Esophagus muscularis mucosa (tissue), 4 donors: ENCODE data around the gene CDC42SE2. TPM values are rescaled to one million over a fixed set of nuclear protein-coding genes. Genes with fewer than 3 reads are reported as not detected.

Experiments
- DNase-seq: peaks from one replicate; pipeline ENCODE4 v3.0.0-alpha.2; 2017; ENCODE audit errors: extremely low spot score
- H3K27ac ChIP-seq, 4 donors: fragments of 200-600 bp; sonication (generic); replicated peaks in 1 of 4; 1 replicate in 3 of 4; 2 replicates in 1 of 4; pipeline ENCODE4 v1.5.1; 2016 to 2019; ENCODE audit warnings: mild to moderate bottlenecking in 1 of 4
- H3K27me3 ChIP-seq, 4 donors: fragments of 200-600 bp; sonication (generic); one replicate each; pipeline versions ENCODE4 v1.5.1 to v1.6.0; 2016 to 2019
- H3K36me3 ChIP-seq, 4 donors: fragments of 200-600 bp; sonication (generic); one replicate each; pipeline ENCODE4 v1.5.1; 2016 to 2019
- H3K4me1 ChIP-seq, 4 donors: fragments of 200-600 bp; sonication (generic); one replicate each; pipeline ENCODE4 v1.5.1; 2016 to 2019
- H3K4me3 ChIP-seq, 4 donors: fragments of 200-600 bp; sonication (generic); 1 replicate in 2 of 4; 2 replicates in 2 of 4; pipeline ENCODE4 v1.5.1; 2016 to 2019; ENCODE audit warnings: mild to moderate bottlenecking in 4 of 4, moderate library complexity in 1 of 4
- H3K9me3 ChIP-seq, 4 donors: fragments of 200-600 bp; sonication (generic); 1 replicate in 3 of 4; 2 replicates in 1 of 4; pipeline ENCODE4 v1.5.1; 2016 to 2019
- EP300 ChIP-seq: sonication (generic); formaldehyde crosslinking; IDR thresholded peaks from one replicate; pipeline ENCODE4 v1.6.1; 2017; ENCODE audit warnings: antibody characterized with exemption
- POLR2A ChIP-seq: fragments of 450-650 bp; IDR thresholded peaks from one replicate; pipeline ENCODE4 v1.6.1; 2017; ENCODE audit warnings: antibody characterized with exemption, moderate library complexity, mild to moderate bottlenecking, low read depth
- POLR2AphosphoS5 ChIP-seq, 2 donors: sonication (generic); formaldehyde crosslinking; IDR thresholded peaks; one replicate each; pipeline ENCODE4 v1.6.1; 2017; ENCODE audit warnings: antibody characterized with exemption in 2 of 2
- WGBS: methylation state at CpG from one replicate; pipeline ENCODE4 v1.1.5; 2018; 5-methylcytosine and 5-hydroxymethylcytosine counted together
- intact Hi-C: fragments of 100-400 bp; cut with DNase I; formaldehyde crosslinking; loops from one replicate; pipeline ENCODE4 v1.15.1; 2023
- total RNA-seq, 4 donors: library from RNA; depleted of rRNA; stranded (reverse); fragments of >200 nt; gene quantifications; one replicate each; pipeline versions ENCODE4 v1.1.0 to v1.2.1, GENCODE V29; 2016
- TF ChIP-seq, protein P1 (sequence below), 3 experiments: fragments of 200-600 bp in 2 of 3; fragments of 450-650 bp in 1 of 3; sonication (generic) in 2 of 3; IDR thresholded peaks; one replicate each; pipeline ENCODE4 v1.5.1; 2017 to 2019; ENCODE audit warnings: antibody characterized with exemption in 3 of 3, mild to moderate bottlenecking in 2 of 3, moderate library complexity in 1 of 3

CDC42SE2 gene
- total RNA-seq, 4 donors from 2014 or later, result 23.1 to 28.0 (median 25.4) TPM

- H3K4me1 ChIP-seq, result peaks cover 5 to 17% (median 11%) of the 10 kb centered on the region in 4 donors
- H3K27ac ChIP-seq, result no peak overlapping the region
- H3K36me3 ChIP-seq, result peaks cover 0 to 15% (median 7%) of the 10 kb centered on the region in 4 donors
- 91% methylated on average over 1 of the region's 1 CpG for WGBS
- no peaks in the 10 kb centered on the region for H3K27me3 ChIP-seq
- DNase-seq, result no peak
- no peaks in the 10 kb centered on the region for H3K9me3 ChIP-seq
- no peak for TF ChIP-seq EP300
- no peak for TF ChIP-seq POLR2A
- TF ChIP-seq, protein P1, sequence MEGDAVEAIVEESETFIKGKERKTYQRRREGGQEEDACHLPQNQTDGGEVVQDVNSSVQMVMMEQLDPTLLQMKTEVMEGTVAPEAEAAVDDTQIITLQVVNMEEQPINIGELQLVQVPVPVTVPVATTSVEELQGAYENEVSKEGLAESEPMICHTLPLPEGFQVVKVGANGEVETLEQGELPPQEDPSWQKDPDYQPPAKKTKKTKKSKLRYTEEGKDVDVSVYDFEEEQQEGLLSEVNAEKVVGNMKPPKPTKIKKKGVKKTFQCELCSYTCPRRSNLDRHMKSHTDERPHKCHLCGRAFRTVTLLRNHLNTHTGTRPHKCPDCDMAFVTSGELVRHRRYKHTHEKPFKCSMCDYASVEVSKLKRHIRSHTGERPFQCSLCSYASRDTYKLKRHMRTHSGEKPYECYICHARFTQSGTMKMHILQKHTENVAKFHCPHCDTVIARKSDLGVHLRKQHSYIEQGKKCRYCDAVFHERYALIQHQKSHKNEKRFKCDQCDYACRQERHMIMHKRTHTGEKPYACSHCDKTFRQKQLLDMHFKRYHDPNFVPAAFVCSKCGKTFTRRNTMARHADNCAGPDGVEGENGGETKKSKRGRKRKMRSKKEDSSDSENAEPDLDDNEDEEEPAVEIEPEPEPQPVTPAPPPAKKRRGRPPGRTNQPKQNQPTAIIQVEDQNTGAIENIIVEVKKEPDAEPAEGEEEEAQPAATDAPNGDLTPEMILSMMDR (IDR thresholded peaks at IDR 0.05), result no peak
- no peak for TF ChIP-seq POLR2AphosphoS5 (IDR thresholded peaks at IDR 0.05)
- intact Hi-C loops, result no loop called here
- no peak overlapping the region for H3K4me3 ChIP-seq
Observed at GRCh38 chr5:131356619-131357018, 92.8 kb downstream of the CDC42SE2 start.

DNA sequence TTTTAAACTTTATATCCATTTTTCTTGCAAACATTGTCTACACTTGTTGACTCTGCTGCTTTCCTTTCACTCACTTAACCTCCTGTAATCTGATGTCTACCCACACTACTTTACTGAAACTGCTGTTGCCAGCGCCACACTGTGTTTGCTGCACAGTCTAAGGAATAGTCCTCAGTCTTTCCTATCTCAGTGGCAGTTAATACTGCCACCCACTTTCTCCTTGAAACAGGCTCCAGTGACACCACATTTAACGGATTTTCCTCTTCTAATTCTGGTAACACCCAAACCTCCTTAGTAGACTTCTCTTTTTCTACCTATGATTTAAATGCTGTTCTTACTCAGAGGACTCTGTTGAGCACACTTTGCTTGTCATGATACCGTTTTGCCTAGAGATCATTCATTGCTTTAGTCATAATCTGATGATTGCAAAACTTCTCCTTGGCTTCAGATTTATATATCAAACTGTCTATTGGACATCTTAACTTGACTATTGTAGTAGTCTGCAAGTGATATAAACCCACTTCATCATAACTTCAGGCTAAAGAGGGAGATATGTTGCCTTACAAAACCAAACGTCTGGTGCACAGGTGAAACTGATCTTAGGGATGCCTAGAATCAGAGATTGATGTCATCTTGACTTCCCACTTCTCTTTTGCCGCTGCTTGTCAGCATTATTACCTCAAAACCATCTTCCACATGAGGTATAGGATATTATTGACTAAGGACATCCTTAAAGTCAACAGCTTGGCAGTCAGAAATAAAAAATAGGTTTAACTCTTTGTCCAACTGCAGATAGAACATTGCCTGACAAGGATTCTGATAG, 94.1 kb downstream of the CDC42SE2 start:
- WGBS, result 71% methylated on average over 5 of the region's 5 CpGs
- no peak overlapping the region for H3K27ac ChIP-seq
- no peak for DNase-seq
- H3K27me3 ChIP-seq, result no peaks in the 10 kb centered on the region
- H3K9me3 ChIP-seq, result no peaks in the 10 kb centered on the region
- peaks cover 5 to 17% (median 11%) of the 10 kb centered on the region in 4 donors for H3K4me1 ChIP-seq
- intact Hi-C loops, result no loop called here
- peaks cover 0 to 15% (median 7%) of the 10 kb centered on the region in 4 donors for H3K36me3 ChIP-seq
- no peak overlapping the region for H3K4me3 ChIP-seq
- TF ChIP-seq, protein P1 (IDR thresholded peaks at IDR 0.05), result no peak
- TF ChIP-seq POLR2AphosphoS5 (IDR thresholded peaks at IDR 0.05) (no peak), EP300 (no peak), POLR2A (no peak)

GRCh38 chr5:131361677-131362315, 97.9 kb downstream of the CDC42SE2 start:
- H3K27me3 ChIP-seq, result no peaks in the 10 kb centered on the region
- peaks cover 0 to 15% (median 7%) of the 10 kb centered on the region in 4 donors for H3K36me3 ChIP-seq
- no peak overlapping the region for H3K27ac ChIP-seq
- H3K4me1 ChIP-seq, result no peaks in the 10 kb centered on the region
- TF ChIP-seq EP300 (no peak), POLR2AphosphoS5 (IDR thresholded peaks at IDR 0.05) (no peak), POLR2A (no peak)
- TF ChIP-seq, protein P1 (IDR thresholded peaks at IDR 0.05), result no peak
- WGBS, result 94% methylated on average over 15 of the region's 15 CpGs
- intact Hi-C loops, result no loop called here
- no peaks in the 10 kb centered on the region for H3K9me3 ChIP-seq
- H3K4me3 ChIP-seq, result no peak overlapping the region
- DNase-seq, result no peak

DNA sequence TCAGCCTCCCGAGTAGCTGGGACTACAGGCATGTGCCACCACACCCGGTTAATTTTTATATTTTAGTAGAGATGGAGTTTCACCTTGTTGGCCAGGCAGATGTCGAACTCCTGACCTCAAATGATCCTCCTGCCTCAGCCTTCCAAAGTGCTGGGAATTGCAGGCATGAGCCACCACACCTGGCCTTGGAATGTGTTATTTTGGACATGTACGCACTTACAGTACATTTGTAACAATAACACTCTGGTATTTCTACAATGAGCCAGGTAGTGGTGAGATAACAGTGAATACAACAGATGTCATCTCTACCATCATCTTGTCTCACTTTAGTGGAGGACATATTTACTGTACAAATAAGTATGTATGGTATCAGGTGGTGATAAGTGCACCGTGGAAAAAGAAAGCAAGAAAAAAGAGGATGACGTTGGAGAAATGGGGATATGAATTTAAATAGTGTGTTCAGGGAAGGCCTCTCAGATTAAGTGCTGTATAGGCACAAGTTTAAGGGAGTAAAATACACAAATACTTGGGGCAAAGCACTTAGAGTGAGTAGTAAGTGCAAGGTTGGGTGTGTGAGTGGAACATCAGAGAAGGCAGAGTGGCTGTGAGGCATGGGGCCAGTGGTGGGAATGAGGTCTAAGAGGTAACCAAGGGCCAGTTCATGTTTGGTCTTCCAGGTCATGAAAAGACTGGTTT, 100.1 kb downstream of the CDC42SE2 start:
- no peak for DNase-seq
- Histone ChIP-seq H3K27me3 (no peaks in the 10 kb centered on the region), H3K4me1 (no peaks in the 10 kb centered on the region), H3K4me3 (no peak overlapping the region), H3K9me3 (no peaks in the 10 kb centered on the region), H3K27ac (no peak overlapping the region), H3K36me3 (peaks cover 0 to 15% (median 7%) of the 10 kb centered on the region in 4 donors)
- intact Hi-C loops, result no loop called here
- WGBS, result 82% methylated on average over 6 of the region's 6 CpGs
- TF ChIP-seq POLR2A, result no peak
- TF ChIP-seq, protein P1 (IDR thresholded peaks at IDR 0.05), result no peak
- no peak for TF ChIP-seq POLR2AphosphoS5 (IDR thresholded peaks at IDR 0.05)
- no peak for TF ChIP-seq EP300
